Esophagus (tissue), 2 donors: ENCODE results near the gene PRMT9. TPM values are rescaled to one million over a fixed set of nuclear protein-coding genes. Genes with fewer than 3 reads are reported as not detected.

Experiments
- H3K27ac ChIP-seq, 2 donors: one replicate each; pipeline ENCODE4 v1.5.1; 2013; ENCODE audit warnings: low read depth in 2 of 2, mild to moderate bottlenecking in 2 of 2, inconsistent platforms in 1 of 2, low read length in 1 of 2, moderate library complexity in 1 of 2
- H3K27me3 ChIP-seq, 2 donors: one replicate each; pipeline ENCODE4 v1.6.1; 2013; ENCODE audit warnings: low read length in 2 of 2, control low read depth in 1 of 2, mild to moderate bottlenecking in 1 of 2; ENCODE audit not compliant: insufficient read depth in 2 of 2, control insufficient read depth in 1 of 2
- H3K36me3 ChIP-seq, 2 donors: one replicate each; pipeline ENCODE4 v1.6.1; 2013; ENCODE audit warnings: low read length in 1 of 2; ENCODE audit not compliant: control insufficient read depth in 2 of 2, insufficient read depth in 2 of 2
- H3K4me1 ChIP-seq, 2 donors: one replicate each; pipeline ENCODE4 v1.6.1; 2013; ENCODE audit warnings: low read length in 1 of 2; ENCODE audit not compliant: control insufficient read depth in 2 of 2, insufficient read depth in 2 of 2
- H3K4me3 ChIP-seq, 2 donors: one replicate each; pipeline ENCODE4 v1.5.1; 2013; ENCODE audit warnings: low read length in 2 of 2, mild to moderate bottlenecking in 2 of 2, low read depth in 1 of 2, moderate library complexity in 1 of 2
- H3K9me3 ChIP-seq, 2 donors: one replicate each; pipeline ENCODE4 v1.6.1; 2013; ENCODE audit warnings: mild to moderate bottlenecking in 2 of 2, low read depth in 1 of 2, low read length in 1 of 2, moderate library complexity in 1 of 2; ENCODE audit not compliant: control insufficient read depth in 2 of 2, insufficient read depth in 1 of 2
- WGBS, 2 donors: extraction: QIAGEN DNeasy Blood & Tissue Kit; methylation state at CpG; one replicate each; pipeline ENCODE4 v1.1.7; 2013; 5-methylcytosine and 5-hydroxymethylcytosine counted together
- polyA plus RNA-seq, 2 donors: library from polyadenylated mRNA; stranded (reverse); fragments of 200-250 nt; gene quantifications; one replicate each; pipeline ENCODE4 v1.2.3, GENCODE V29; 2013
- donor health status: healthy with polysubstance abuse.
- donor health status: Bipolar disorder and iron deficiency.

The PRMT9 gene
- polyA plus RNA-seq, 2 donors: 3.6 to 4.5 TPM

DNA sequence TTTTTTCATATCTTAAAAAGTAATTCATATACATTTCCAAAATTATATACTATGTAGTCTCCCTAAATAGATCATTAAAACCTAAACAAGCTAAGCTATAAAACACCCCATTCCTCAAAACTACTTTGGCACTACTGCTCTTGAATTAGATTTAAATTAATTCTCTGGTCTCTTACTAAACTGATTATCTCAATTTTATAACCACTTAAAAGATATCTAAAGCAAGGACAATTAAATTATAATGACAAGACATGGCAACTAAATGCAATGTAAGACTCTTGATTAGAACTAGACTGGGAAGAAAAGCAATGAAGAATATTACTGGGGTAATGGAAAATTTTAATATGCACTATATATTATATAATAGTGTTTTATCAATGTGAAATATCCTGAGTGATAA lies 38.9 kb downstream of the PRMT9 start:
- H3K4me3 ChIP-seq: no peak overlapping the region
- no peaks in the 10 kb centered on the region for H3K9me3 ChIP-seq
- no peak overlapping the region for H3K27ac ChIP-seq
- no peaks in the 10 kb centered on the region for H3K4me1 ChIP-seq
- no peaks in the 10 kb centered on the region for H3K27me3 ChIP-seq
- no peaks in the 10 kb centered on the region for H3K36me3 ChIP-seq

DNA sequence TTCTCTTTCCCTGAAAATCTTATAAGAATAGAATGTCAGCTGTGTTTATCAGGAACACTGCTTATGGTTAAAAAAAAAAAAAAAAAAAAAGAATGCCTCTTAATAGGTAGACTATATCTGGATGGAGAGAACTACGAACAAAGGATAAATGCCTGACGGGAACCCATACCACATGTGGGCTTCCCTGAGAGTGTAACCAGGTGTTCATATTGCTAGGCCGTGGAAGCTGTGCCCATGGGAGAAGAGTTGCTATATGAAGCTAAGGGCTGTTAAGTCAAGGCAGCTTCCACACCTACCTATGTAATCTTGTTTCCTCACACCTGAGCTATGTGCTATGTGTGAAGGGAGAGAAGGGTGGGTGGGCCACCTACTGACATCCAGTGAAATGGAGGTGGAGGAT lies 39.5 kb downstream of the PRMT9 start:
- H3K27ac ChIP-seq: no peak overlapping the region
- H3K4me1 ChIP-seq: no peaks in the 10 kb centered on the region
- H3K27me3 ChIP-seq: no peaks in the 10 kb centered on the region
- no peaks in the 10 kb centered on the region for H3K36me3 ChIP-seq
- H3K4me3 ChIP-seq: no peak overlapping the region
- WGBS, 2 donors: 69 to 97% methylated on average over 3 of the region's 3 CpGs
- no peaks in the 10 kb centered on the region for H3K9me3 ChIP-seq

DNA sequence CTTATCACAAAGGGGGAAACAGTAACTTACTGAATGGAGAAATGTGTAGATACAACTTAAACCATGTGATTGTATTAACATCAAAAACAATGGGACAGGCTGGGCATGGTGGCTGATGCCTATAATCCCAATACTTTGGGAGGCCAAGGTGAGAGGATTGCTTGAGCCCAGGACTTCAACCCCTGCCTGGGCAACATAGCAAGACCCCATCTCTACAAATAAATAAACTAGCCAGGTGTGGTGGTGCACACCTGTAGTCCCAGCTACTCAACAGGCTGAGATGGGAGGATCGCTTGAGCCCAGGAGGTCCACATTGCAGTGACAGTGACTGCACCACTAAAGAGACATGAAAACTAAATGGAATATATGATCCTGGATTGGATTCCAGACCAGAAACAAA lies 40.3 kb downstream of the PRMT9 start:
- 99 to 100% methylated on average over 1 of the region's 1 CpG for WGBS, 2 donors

DNA sequence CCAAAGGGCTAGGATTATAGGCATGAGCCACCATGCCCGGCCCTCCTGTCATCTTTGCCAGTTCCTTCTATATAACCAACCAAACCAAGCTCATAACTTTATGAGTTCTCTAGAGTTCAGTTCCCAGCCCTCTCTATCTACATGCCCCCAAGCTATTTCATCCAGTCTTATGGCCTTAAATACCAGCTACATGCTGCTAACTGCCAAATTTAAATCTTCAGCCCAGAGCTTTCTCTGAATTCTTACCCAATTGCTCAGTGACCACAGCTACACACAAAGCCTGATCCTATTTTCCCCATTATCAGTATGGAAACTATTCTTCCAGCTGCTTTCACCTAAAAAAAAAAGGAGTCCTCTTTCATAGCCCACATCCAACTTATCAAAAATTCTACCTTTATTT lies 43.6 kb downstream of the PRMT9 start:
- Histone ChIP-seq H3K4me1 (no peaks in the 10 kb centered on the region), H3K36me3 (no peaks in the 10 kb centered on the region), H3K9me3 (no peaks in the 10 kb centered on the region), H3K4me3 (no peak overlapping the region), H3K27ac (no peak overlapping the region), H3K27me3 (no peaks in the 10 kb centered on the region)
- 100% methylated on average over 1 of the region's 1 CpG for WGBS, 2 donors

More for the DNA sequence above, 40.3 kb downstream of the PRMT9 start:
- H3K4me1 ChIP-seq: no peaks in the 10 kb centered on the region
- no peak overlapping the region for H3K4me3 ChIP-seq
- H3K27ac ChIP-seq: no peak overlapping the region
- no peaks in the 10 kb centered on the region for H3K9me3 ChIP-seq
- H3K27me3 ChIP-seq: no peaks in the 10 kb centered on the region
- H3K36me3 ChIP-seq: no peaks in the 10 kb centered on the region

DNA sequence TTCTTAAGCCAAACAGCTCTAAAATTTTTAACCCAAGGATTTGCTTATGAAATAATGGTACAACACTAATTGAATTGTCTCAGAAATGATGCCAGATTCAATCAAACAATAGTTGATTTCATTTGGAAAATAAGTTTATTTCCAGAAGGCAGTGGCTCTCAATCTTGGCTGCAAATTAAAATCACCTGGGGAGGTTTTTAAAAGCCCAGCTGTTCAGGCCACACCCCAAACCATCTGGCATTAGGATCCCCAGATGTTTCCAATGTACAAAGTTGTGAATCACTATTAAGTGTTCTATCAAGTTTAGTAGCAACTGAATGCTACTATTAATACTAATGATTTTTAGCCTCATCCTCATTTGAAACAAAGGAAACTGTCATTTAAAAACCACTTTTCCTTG lies 44.6 kb downstream of the PRMT9 start:
- Histone ChIP-seq H3K9me3 (no peaks in the 10 kb centered on the region), H3K4me1 (no peaks in the 10 kb centered on the region), H3K27me3 (no peaks in the 10 kb centered on the region), H3K36me3 (no peaks in the 10 kb centered on the region), H3K27ac (no peak overlapping the region), H3K4me3 (no peak overlapping the region)

DNA sequence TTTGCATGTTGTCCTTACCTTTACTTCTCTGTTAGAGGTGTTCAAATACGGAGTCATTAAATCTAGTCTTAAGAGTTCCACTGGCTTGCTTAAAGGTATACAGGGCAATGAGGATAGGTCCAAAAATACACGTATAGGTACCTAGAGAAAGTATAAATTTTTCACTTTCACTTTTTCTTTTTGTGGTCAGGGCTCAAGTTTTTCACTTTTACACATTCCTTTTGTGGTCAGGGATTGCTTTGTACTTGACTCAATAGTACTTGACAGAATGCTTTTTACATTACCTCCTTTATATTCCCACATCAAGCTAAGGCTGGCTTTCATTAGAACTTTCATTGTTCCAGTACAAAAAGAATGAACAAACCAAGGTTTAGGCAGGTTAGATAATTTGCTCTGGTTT lies 45.0 kb downstream of the PRMT9 start:
- no peaks in the 10 kb centered on the region for H3K36me3 ChIP-seq
- H3K27ac ChIP-seq: no peak overlapping the region
- no peaks in the 10 kb centered on the region for H3K27me3 ChIP-seq
- 64 to 71% methylated on average over 2 of the region's 2 CpGs for WGBS, 2 donors
- H3K9me3 ChIP-seq: no peaks in the 10 kb centered on the region
- no peaks in the 10 kb centered on the region for H3K4me1 ChIP-seq
- H3K4me3 ChIP-seq: no peak overlapping the region

DNA sequence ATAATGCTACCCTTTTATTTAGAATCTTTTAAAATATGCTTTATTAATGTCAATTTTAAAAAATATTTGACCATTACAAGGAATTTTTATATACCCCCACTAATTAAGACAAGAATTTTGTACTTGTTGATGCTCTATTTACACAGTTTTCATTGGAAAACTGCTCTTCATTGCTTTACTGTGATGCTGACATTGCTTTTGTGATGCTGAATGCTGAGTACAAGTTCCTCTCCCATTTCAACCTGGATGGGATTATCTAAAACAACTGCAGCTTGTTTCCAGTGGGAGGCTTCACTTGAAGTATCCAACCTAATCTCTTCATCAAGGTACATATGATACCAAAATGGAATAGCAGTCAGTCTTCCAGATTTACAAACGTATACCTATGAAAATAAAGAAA lies 45.6 kb downstream of the PRMT9 start:
- H3K27ac ChIP-seq: no peak overlapping the region
- H3K4me3 ChIP-seq: no peak overlapping the region
- no peaks in the 10 kb centered on the region for H3K4me1 ChIP-seq
- no peaks in the 10 kb centered on the region for H3K27me3 ChIP-seq
- H3K36me3 ChIP-seq: no peaks in the 10 kb centered on the region
- no peaks in the 10 kb centered on the region for H3K9me3 ChIP-seq
- 67 to 82% methylated on average over 1 of the region's 1 CpG for WGBS, 2 donors

DNA sequence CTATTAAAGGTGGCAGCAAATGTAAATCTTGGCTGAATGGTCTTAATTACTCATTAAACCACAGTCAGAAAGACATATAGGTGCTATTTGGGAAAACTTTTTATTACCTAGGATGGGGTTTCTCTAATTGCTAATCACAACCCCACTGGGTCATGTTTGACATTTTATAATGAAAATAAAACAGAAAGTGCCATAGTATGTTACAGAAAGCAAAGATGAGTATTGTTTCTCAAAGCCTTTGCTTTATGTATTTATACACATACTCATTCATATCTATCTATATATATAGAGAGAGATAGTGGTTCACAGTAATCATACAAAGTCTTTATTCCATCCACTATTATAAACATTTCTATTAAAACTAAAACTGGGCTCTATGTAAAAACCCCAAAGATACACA lies 48.6 kb downstream of the PRMT9 start:
- no peaks in the 10 kb centered on the region for H3K27me3 ChIP-seq
- no peaks in the 10 kb centered on the region for H3K4me1 ChIP-seq
- H3K36me3 ChIP-seq: peaks cover 0 to 3% of the 10 kb centered on the region in 2 donors
- no peak overlapping the region for H3K4me3 ChIP-seq
- no peak overlapping the region for H3K27ac ChIP-seq
- no peaks in the 10 kb centered on the region for H3K9me3 ChIP-seq

DNA sequence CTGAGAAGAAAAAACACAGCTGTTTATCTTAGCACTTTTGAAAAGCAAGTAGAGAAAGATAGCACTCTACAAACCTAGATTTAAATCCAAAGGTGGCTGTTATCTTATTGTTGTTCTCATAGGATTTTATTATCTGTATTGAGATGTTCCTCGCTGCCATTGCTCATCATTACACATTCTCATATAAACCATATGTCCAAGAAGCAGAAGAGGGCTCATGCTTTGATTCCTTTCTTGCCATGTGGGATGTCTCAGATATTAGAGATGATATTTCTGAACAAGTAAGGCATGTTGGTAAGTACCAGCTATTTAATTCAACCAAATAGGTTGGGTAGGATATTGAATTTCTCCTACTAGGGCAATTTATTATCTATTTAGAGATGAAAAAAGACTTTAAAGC lies 50.3 kb downstream of the PRMT9 start:
- H3K27me3 ChIP-seq: no peaks in the 10 kb centered on the region
- no peaks in the 10 kb centered on the region for H3K9me3 ChIP-seq
- no peaks in the 10 kb centered on the region for H3K4me1 ChIP-seq
- 98 to 100% methylated on average over 1 of the region's 1 CpG for WGBS, 2 donors
- H3K4me3 ChIP-seq: no peak overlapping the region
- no peak overlapping the region for H3K27ac ChIP-seq
- peaks cover 0 to 3% of the 10 kb centered on the region in 2 donors for H3K36me3 ChIP-seq

DNA sequence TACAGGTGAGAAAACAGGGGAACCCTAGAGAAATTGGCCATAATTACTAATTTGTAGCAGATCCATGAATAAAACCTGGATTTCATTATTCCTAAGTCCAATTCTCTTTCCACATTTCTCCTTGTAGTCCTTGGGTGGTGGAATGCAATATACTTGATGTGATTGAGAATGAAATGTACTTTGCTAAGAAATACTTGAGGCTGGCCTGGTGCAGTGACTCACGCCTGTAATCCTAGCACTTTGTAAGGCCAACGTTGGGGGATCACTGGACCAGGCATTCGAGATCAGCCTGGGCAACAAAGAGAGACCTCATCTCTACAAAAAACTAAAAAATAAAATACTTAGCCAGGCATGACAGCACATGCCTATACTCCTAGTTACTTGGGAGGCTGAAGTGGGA lies 50.9 kb downstream of the PRMT9 start:
- WGBS, 2 donors: 88% methylated on average over 3 of the region's 3 CpGs

More for the DNA sequence above, 50.9 kb downstream of the PRMT9 start:
- peaks cover 0 to 3% of the 10 kb centered on the region in 2 donors for H3K36me3 ChIP-seq
- H3K4me1 ChIP-seq: no peaks in the 10 kb centered on the region
- no peak overlapping the region for H3K27ac ChIP-seq
- H3K9me3 ChIP-seq: no peaks in the 10 kb centered on the region
- H3K4me3 ChIP-seq: no peak overlapping the region
- H3K27me3 ChIP-seq: no peaks in the 10 kb centered on the region
